ENCODE measurements around the gene ABLIM1. TPM values are rescaled to one million over a fixed set of nuclear protein-coding genes. Genes with fewer than 3 reads are reported as not detected.

Gene ABLIM1
- total RNA-seq, 4 donors from 2014 or later, result 122 to 257 (median 138) TPM

DNA sequence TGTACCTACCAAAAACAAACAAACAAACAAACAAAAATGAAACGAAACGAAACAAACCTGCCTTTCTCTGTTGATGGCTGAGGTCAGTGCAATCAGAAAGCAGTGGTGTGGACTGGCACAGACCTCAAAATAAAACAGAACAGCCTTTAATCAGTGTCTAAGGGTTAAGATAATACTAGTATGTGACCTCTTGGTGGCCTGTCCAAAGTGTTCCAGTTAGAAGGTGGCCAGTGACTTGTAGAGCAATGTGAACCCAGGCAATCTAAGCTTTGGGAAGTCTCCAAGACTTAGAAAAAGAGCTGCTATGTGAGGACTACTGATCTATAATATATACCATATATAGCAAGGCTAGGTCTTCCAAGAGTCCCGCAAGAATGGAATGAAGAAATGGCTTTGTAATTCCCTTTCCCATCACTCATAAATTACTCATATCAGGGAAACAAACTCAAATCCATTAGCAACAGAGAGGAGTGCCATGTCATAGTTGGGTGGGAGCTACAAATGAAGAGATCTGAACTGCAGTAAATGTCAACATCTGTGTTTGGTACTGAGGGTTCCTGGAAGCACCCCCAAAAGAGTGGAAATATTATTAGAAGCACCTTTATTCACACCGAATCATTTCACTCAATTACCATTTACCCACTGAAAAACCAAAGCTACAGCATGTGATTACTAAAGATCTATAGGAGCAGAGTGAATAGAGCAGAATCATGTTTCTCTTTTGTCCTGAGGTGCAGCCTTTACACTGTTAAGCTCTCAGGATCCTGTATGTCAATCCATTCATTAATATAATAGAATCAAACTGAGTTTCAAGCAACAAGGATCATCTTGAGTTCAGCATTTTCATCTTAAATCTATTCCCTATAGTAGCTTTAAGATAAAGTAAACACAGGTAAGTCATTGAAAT, 28.0 kb downstream of the ABLIM1 start:
- TF ChIP-seq, protein P1, sequence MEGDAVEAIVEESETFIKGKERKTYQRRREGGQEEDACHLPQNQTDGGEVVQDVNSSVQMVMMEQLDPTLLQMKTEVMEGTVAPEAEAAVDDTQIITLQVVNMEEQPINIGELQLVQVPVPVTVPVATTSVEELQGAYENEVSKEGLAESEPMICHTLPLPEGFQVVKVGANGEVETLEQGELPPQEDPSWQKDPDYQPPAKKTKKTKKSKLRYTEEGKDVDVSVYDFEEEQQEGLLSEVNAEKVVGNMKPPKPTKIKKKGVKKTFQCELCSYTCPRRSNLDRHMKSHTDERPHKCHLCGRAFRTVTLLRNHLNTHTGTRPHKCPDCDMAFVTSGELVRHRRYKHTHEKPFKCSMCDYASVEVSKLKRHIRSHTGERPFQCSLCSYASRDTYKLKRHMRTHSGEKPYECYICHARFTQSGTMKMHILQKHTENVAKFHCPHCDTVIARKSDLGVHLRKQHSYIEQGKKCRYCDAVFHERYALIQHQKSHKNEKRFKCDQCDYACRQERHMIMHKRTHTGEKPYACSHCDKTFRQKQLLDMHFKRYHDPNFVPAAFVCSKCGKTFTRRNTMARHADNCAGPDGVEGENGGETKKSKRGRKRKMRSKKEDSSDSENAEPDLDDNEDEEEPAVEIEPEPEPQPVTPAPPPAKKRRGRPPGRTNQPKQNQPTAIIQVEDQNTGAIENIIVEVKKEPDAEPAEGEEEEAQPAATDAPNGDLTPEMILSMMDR (IDR thresholded peaks at IDR 0.05), result no peak
- ATAC-seq (ENCODE audit: low FRiP score) (peak; percentile 36), DNase-seq (ENCODE audit: low spot score) (no peak)

DNA sequence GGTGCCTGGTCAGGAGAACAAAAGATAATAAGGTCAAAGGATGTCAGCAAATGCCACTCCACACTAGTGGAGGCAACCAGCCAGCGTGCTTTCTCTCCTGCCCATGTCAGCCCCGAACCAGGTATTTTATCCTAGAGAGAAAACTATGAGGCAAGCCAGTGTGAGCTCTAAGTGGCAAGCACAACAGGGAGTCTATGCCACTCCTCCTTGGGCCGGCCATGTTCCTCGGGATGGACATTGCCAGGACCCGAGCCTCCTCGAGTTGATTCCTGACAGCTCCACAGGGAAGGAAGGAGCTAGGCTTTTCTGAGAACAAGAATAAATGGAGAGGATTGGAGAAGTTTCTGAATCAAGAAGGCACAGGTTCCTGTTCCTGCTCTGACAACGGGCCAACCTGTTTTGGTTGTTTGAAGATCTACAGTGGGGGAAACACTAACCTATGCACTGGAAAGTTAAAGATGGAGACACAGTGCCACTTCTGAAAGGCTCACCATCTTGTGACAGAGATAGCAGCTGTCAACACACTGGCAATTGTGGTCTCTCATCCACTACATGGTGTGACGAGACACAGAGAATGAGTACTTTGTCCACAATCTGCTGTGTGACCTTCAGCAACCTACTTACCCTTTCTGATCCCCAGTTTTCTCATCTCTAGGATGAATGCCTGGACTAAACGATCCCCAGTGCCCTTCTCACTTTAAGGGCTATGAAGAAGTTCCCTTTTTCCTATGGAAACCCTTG, 28.8 kb downstream of the ABLIM1 start:
- no peak for DNase-seq (ENCODE audit: low spot score)
- no peak for ATAC-seq (ENCODE audit: low FRiP score)
- TF ChIP-seq, protein P1 (IDR thresholded peaks at IDR 0.05), result no peak

DNA sequence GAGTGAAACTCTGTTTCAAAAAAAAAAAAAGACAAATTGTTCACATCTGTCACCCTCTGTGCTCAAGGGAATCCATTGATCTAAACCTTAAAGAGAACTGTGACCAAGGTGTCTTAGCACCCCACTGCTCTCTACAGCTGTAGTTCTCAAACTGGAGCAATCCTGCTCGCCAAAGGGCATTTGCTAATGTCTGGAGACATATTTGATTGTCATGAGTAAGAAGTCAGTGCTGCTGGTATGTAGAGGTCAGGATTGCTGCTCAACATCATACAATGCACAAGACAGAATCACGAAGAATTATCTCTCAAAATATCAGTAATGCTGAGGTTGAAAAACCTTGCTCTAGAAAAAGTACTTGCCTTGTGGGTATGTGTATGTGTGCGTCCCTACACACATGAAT, 30.0 kb downstream of the ABLIM1 start:
- no peak for ATAC-seq (ENCODE audit: low FRiP score)
- DNase-seq (ENCODE audit: low spot score), result no peak
- TF ChIP-seq, protein P1 (IDR thresholded peaks at IDR 0.05), result no peak

DNA sequence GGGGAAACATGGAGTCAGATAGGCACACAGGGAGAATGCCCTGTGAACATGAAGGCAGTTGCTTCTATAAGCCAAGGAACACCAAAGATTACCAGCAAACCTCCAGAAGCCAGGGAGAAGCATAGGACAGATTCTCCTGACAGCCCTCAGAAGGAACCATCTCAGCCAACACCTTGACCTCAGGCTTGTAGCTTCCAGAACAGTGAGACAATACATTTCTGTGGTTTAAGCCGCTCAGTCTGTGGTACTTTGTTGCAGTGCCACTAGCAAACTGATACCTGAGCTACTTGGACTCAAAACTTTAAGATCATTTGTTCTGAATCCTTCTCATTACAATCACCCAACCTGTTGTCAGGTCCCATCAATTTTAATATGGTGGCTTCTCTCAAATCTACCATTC, 31.2 kb downstream of the ABLIM1 start:
- TF ChIP-seq, protein P1 (IDR thresholded peaks at IDR 0.05), result no peak
- no peak for ATAC-seq (ENCODE audit: low FRiP score)
- no peak for DNase-seq (ENCODE audit: low spot score)

DNA sequence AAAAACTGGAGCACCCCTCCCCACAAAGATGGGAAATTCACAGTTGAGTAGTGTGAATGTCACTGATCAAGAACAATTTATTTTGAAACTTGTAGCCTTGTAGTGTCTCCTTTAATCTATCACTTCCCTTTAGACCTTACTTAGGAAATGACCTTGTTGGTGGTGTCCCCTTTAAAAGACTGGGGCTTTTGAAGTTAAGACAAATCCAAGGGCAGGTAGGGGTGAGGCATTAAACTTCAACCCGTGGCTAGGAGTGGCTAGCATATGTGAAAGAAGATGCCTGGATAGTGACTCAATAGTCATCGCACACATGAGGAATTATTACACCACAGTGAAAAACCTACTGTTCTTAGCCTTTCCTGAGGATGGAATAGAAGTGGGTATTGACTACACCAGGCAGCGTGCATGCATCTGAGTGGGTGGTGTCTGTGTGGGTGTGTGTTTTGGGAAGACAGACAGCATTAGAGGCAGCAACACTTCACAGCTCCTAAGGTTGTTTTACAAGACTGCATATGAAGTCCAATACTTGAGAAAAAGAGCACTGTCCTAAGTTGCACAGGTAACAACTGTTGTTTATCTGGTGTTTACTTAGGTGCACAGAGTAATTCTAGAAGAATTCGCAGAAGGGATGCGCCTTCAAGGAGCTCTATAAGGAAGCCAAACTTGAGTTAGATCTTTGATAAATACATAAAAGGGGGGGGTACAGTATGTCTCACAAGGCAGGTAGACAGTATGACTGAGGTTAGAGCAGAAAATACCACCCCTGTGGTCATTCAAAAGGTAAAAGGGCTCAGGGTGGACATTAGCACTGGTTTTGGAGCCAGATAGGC, 32.9 kb downstream of the ABLIM1 start:
- TF ChIP-seq, protein P1 (IDR thresholded peaks at IDR 0.05), result no peak
- DNase-seq (ENCODE audit: low spot score) (no peak), ATAC-seq (ENCODE audit: low FRiP score) (no peak)

- DNase-seq (ENCODE audit: low spot score) (no peak), ATAC-seq (ENCODE audit: low FRiP score) (no peak)
- TF ChIP-seq, protein P1 (IDR thresholded peaks at IDR 0.05), result no peak
Observed at GRCh38 chr10:114624422-114624821, 33.7 kb downstream of the ABLIM1 start.

Measured in omental fat pad (tissue), 4 donors.